ENCODE data around the gene TM4SF18. TPM values are rescaled to one million over a fixed set of nuclear protein-coding genes. Genes with fewer than 3 reads are reported as not detected.
A peak's percentile ranks its signal among the peaks of the same experiment; 100 is the strongest.

TM4SF18 gene
- total RNA-seq, 1 experiment from 2014 or later, result not detected

- DNase-seq (ENCODE audit: low spot score), result no peak
These were observed 49.4 kb downstream of the TM4SF18 start for GRCh38 chr3:149284034-149284433.

DNA sequence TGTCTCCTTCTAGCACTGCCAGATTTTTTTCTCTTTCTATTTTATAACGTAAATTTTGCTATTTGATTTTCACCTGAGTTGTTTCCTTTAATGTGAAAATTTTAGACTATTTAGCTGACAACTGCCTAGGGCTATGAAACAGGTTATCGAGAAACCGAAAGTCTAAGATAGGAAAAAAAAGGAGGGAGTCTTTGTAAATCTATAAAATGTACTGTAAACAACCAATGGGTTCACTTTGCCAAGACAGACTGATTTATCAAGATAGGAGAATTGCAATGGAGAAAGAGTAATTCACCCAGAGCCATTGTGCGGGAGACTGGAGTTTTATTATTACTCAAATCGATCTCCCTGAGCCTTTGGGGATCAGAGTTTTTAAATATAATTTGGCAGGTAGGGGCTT is 50.0 kb downstream of the TM4SF18 start:
- DNase-seq (ENCODE audit: low spot score), result no peak

DNA sequence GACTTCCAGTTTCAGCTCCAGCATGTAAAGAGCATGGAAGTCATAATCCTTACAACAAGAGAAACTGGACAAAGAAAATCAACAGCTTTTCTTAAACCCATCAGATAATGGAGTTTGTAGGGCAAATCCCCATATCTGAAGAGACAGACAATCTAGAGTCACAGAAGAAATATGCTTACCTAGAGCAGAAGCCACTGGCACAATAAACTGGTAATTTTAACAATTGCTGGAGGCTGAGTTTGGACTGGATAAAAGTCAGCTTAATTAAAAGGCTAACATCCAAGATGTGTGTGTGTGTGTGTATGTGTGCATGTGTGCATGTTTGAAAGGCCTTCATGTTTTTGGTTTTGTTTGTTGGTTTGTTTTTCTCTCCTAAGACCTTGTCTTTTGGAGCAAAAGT is 50.6 kb downstream of the TM4SF18 start:
- DNase-seq (ENCODE audit: low spot score), result no peak

DNA sequence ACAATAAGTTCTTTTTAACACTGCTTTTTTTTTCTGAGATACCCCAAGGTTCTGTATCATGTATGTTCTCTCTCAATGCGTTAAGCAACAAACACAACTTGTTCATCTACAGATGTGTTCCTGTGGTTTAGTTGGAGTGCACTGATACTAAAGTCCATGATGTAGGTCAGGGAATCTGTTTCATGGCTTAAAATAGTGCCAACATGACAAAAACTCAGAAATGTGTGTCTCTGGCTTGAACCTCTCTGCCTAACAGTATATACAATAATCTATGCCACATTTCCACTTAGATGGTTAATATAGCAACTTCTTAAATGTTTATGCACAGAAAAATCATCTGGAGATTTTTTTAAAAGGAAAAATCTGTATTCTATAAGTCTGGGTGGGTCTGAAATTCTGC is 51.1 kb downstream of the TM4SF18 start:
- no peak for DNase-seq (ENCODE audit: low spot score)

DNA sequence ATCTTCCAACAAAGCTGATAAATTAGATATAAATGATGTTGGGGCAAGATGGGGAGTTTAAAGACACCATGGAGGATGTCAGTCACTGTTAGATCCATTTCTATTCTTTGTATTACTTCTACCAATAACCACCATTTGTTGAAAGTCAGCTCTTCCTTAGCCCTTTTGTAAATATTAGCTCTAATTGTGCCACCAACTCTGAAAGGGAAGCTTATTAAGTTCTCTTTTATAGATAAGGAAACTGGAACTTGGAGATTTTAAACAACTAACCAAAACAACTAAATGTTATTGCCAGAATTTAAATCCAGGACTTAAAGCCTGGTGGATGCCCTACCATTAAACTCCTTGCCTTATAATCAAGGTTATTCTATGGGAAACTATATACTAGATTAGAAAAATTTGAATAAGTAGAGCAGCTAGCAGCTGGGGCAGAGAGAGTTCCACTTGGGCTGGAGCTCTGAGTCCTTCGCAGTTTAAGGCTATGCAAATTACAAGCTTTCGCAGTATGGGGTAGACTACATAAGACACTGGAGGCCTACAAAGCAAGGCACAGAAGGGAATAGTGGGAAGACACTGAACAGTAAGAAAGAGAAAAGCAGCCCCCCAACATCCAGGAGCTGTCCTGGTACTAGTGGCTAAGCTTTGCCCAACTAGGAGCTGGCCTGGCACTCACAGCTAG is 52.6 kb downstream of the TM4SF18 start:
- no peak for DNase-seq (ENCODE audit: low spot score)

DNA sequence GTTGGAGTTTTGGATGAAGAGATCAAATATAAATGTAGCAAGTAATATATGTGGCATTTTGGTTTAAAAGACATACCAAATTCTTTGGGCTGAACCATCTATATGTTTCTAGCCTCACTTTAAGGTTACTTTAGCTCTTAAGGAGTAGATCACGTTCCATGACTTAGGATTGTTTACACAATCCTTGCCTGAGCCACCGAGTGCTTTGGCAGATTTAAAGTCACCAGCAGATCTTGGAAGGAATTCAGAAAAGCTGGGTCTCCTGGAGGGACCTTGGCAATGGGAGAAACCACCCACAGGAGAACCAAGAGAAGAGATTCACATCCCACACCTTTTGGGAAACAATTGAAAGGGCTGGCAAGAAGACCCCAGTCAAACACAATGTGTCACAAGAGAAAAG is 54.5 kb downstream of the TM4SF18 start:
- no peak for DNase-seq (ENCODE audit: low spot score)

GRCh38 chr3:149277331-149277813 is 56.1 kb downstream of the TM4SF18 start:
- DNase-seq (ENCODE audit: low spot score), result peak; percentile 82

DNA sequence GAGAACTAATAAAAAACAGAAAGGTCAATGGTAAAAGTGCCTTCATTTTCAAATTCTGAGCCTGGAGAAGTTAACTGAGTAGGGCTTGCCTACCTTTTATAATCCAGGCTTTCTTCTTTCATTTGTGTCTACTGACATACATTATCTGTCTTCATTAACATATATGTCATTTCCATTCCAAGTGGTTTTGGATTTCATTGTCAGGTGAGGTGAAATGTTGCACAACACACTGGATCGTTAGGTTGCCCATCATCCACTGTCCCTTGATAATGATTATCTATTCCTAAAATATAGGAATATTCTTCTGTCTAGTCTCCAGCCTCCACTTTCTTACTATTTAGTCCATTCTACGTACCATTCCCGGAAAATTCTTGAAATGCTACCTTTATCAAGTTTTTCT is 56.8 kb downstream of the TM4SF18 start:
- DNase-seq (ENCODE audit: low spot score), result no peak

DNA sequence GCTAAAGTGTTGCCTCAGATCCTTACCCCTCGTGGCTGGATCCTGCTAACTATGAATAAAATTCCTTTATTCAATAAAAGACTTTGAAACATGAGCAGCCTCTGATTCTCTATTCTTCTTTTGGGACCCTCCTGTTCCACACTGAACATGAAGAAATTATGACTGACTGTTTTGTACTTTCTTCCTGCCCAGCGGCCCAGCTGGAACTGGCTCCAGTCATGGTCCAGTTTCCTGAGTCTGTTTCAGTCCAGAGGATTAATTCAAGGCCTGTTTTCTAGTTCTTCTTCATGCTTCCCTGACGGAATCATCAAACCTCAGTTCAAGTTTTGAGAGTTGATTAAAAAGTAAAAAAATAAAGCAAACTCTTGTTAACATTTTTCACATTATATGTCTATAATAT is 59.2 kb downstream of the TM4SF18 start:
- no peak for DNase-seq (ENCODE audit: low spot score)

GRCh38 chr3:149273096-149273751 is 60.2 kb downstream of the TM4SF18 start:
- peak; percentile 95 for DNase-seq (ENCODE audit: low spot score)

DNA sequence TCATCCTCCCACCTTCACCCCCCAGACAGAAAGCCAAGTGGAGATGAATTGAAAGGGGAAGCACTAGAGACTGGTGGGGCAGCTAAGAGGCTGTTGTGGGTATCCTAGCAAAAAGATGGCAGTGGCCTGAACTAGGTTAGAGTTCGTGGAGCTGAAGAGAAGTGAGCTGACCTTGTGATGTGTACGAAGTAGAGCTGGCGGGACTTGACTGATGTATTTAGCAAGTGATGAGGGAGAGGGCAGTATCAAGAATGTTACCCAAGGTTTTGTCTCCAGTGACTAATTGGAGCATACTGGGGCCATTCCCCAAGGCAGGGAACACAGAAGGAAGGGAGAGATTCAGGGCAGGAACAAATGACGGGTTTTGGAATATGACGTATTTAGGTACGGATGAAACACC is 61.8 kb downstream of the TM4SF18 start:
- no peak for DNase-seq (ENCODE audit: low spot score)

GRCh38 chr3:149270180-149270579 is 63.3 kb downstream of the TM4SF18 start:
- DNase-seq (ENCODE audit: low spot score), result no peak

- DNase-seq (ENCODE audit: low spot score), result no peak
These were observed 63.7 kb downstream of the TM4SF18 start for GRCh38 chr3:149269687-149270086.

Other genes starting within 250 kb of the TM4SF18 start
- gene HLTF, start 247.1 kb downstream of the TM4SF18 start, total RNA-seq (2014; rRNA removed; shearing (Covaris generic)), result not detected in 2 replicates
- gene HPS3, start 204.0 kb downstream of the TM4SF18 start, total RNA-seq (2014; rRNA removed; shearing (Covaris generic)), result 12.7 and 14.1 TPM in 2 replicates
- 0.57 TPM in 1 of 2 replicates, not detected in the other for gene CP, start 111.8 kb downstream of the TM4SF18 start, total RNA-seq (2014; rRNA removed; shearing (Covaris generic))
- gene TM4SF1, start 44.0 kb upstream of the TM4SF18 start, total RNA-seq (2014; rRNA removed; shearing (Covaris generic)), result 348 and 369 TPM in 2 replicates
- 903 and 981 TPM in 2 replicates for gene TM4SF4, start 141.1 kb upstream of the TM4SF18 start, total RNA-seq (2014; rRNA removed; shearing (Covaris generic))

Measured in HT-29 (cell line).